NCI-H128 (cell line): Measurements from ENCODE around the gene ZNF195.
"Not testable (repeated sequence)": the region's sequence is repeated elsewhere in the genome, so short reads cannot be mapped to it uniquely, and the experiment has no call there.

Experiments used
- DNase-seq: peaks from one replicate; lab custom pipeline; 2025; ENCODE audit not compliant: unreplicated experiment; lab: John Stamatoyannopoulos, UW

ZNF195 gene

DNA sequence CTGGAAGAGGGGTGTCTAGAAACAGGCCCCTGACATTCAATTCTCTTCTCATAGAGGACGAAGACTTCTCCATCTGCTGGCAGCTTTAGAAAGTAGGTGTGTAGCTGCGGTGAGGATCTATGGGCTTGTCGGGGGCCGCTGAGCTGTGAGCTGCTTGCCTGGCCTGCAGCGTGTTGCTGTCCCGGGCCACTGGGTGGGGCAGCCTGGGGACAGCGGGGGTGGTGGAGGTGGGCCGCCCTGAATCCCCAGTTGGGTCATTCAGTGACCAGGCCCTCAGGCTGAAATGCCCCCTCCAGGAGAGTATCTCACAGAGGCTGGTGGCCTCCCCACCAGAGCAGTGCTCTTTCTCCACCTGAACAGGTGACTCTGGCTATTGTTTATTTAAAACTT, 23.9 kb upstream of the ZNF195 start:
- DNase-seq = not testable (repeated sequence)

DNA sequence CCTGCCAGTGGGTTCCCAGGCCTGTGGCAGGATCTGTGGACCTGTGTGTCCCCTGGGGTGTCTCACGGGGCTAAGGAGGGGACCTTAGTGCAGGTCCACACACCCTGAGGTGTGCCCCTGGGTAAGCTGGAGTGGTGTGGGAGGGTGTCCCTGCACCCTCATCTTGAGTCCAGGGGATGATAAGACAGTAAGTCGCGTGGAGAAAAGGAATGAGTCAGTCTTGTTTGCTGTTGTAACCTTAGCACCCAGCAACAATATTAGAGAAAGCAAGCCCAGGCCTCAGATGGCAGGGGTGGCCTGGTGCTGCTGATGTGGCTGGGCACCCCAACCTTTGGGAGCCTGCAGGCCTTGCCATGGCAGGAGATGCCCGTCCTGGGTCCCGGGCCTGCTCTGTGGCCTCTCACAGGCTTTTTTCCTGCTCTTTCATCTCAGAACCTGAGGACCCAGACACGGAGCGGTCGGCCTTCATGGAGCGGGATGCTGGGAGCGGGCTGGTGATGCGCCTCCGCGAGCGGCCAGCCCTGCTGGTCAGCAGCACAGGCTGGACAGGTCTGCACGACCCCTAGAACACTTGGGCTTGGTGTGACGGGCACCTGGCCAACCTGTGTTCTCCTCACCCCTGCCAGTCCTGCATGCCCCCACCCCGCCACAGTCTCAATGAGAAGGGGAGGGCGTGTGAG, 23.4 kb upstream of the ZNF195 start:
- not testable (repeated sequence) for DNase-seq

DNA sequence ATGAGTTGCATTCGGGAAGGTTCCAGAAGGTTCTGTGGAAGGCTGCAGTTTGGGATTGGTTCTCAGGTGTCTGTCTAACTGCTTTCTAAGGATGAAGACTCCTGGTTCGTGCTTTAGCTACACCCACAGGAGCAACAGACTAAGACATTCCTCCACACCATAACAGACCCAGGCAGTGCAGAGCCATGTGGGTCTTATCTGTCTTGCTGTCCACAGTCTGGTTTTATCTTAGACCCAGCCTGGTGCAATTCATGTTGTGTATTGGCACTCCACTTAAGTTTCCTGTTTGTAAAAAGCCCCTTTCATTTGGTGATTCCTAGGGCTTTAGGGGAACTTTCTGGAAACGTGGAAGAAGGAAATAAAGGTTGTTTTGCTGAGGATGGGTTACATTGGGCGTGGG, 22.1 kb upstream of the ZNF195 start:
- not testable (repeated sequence) for DNase-seq

DNA sequence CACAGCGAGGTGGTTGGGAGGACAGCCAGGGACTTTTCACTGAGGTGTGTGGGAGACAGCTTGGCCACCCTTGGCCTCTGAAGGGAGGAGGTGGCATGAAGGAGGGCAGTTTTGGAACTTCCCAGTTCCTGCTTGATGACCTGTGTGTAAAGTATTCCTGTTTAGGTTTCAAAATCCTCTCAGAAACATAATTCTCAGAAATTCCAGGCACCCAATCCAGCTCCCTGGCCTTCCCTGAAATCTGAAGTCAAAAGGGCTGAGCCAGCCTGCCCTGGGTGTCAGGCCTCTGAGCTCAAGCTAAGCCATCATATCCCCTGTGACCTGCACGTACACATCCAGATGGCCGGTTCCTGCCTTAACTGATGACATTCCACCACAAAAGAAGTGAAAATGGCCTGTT, 19.6 kb upstream of the ZNF195 start:
- not testable (repeated sequence) for DNase-seq

DNA sequence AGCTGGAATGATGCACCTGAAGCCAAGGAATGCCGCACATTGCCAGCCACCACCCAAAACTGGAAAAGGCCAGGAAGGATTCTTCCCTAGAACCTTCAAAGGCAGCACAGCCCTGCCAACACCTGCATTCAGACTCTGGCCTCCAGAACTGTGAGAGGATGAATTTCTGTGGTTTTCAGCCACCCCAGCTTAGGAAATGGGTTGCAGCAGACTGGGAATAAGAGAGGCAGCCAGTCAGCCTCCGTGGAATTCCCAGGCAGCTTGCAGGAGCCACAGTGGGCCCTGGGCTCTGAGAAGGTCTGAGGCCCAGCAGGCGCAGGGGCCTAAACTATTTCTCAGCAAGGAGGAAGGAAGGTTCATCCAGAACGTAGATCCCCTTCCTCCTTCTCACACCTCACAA, 19.2 kb upstream of the ZNF195 start:
- not testable (repeated sequence) for DNase-seq

DNA sequence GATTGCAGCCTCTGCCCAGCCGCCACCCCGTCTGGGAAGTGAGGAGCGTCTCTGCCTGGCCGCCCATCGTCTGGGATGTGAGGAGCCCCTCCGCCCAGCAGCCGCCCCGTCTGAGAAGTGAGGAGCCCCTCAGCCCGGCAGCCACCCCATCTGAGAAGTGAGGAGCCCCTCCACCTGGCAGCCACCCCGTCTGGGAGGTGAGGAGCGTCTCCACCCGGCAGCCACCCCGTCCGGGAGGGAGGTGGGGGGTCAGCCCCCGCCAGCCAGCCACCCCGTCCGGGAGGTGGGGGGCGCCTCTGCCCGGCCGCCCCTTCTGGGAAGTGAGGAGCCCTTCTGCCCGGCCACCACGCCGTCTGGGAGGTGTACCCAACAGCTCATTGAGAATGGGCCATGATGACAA, 18.3 kb upstream of the ZNF195 start:
- not testable (repeated sequence) for DNase-seq

DNA sequence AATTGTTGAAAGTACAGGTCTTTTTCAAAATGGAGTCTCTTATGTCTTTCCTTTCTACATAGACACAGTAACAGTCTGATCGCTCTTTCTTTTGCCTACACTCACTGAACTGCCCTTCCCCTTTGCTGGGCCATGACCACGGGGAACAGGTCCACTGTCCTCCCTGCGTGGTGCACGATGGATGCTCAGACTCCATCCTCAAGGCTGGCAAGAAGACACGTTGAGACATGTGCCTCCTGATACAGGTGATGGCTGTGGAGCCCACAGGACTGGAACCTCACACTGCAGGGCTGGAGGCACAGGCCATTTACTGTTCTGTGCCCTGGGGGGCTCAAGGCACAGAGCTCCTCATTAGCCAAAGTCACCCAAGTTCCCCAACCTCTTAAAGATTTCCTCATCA, 16.5 kb upstream of the ZNF195 start:
- not testable (repeated sequence) for DNase-seq

DNA sequence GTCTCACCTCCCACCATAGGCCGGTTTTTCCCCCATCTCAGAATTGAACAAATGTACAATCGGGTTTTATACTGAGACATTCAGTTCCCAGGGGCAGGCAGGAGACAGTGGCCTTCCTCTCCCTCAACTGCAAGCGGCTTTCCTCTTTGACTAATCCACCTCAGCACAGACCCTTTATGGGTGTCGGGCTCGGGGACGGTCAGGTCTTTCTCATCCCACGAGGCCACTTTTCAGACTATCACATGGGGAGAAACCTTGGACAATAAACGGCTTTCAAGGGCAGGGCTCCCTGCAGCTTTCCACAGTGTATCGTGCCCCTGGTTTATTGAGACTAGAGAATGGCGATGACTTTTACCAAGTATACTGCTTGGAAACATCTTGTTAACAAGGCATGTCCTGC, 16.0 kb upstream of the ZNF195 start:
- DNase-seq = not testable (repeated sequence)

DNA sequence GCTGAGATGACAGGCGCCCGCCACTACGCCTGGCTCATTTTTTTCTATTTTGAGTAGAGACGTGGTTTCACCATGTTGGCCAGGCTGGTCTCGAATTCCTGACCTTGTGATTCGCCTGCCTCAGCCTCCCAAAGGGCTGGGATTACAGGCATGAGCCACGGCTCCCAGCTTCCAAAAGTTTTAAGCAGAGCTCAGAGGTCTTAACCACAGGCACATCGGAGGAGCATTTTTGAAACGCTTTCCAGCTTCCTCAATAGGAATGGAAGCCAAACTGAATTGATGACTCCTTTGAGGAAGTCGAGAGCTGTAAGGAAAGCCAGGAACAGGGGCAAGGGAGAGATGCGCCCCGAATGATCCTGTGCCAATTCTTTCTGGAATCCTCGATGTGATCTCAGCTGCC, 14.5 kb upstream of the ZNF195 start:
- DNase-seq = not testable (repeated sequence)

DNA sequence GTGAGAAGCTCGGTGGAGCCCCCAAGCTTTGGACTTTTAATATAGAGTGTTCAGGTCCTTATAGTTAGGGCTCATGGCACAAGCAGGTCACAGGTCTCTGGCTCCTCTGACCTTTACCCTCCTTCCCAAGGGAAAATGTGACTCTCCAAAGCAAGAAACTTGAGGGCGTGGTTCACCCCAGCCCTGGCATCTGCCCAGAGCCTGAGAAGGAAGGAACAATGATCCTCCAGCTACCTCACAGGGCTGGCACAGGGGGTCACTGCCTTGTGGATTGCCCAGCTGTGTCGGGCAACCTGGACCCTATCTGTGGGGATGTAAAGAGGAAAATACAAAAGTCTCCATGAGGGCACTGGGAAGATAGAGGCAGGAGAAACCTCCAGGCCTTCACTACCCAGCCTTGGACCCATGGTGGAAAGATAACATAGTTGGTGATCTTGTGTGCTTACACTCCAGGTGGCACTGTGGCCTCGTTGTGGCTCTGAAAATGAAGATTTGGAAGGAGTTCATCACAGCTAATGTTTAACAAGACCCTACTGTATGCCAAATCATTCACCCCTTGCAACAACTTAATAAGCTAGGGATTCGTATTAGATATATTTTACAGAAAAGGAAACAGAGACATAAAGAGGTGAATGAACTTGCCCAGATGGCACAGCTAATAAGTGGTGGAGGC, 3.8 kb upstream of the ZNF195 start:
- DNase-seq = no peak

DNA sequence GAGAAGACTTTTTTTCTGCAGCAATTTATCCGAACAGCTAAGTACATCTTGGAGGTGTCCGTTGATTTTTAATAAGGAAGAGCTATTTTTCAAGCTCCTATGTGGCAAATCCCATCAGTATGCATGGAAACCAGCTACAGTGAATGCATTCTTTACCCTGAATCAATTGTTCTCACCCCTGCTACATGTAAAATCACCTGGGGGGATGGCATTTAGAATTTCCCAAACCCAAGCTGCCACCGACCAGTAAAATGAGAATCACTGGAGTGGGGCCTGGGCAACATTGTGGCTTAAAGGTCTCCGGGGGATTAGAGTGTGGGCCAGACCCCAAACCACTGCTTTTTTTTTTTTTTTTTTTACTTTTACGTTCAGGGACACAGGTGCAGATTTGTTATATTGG, 2.8 kb upstream of the ZNF195 start:
- DNase-seq = no peak

DNA sequence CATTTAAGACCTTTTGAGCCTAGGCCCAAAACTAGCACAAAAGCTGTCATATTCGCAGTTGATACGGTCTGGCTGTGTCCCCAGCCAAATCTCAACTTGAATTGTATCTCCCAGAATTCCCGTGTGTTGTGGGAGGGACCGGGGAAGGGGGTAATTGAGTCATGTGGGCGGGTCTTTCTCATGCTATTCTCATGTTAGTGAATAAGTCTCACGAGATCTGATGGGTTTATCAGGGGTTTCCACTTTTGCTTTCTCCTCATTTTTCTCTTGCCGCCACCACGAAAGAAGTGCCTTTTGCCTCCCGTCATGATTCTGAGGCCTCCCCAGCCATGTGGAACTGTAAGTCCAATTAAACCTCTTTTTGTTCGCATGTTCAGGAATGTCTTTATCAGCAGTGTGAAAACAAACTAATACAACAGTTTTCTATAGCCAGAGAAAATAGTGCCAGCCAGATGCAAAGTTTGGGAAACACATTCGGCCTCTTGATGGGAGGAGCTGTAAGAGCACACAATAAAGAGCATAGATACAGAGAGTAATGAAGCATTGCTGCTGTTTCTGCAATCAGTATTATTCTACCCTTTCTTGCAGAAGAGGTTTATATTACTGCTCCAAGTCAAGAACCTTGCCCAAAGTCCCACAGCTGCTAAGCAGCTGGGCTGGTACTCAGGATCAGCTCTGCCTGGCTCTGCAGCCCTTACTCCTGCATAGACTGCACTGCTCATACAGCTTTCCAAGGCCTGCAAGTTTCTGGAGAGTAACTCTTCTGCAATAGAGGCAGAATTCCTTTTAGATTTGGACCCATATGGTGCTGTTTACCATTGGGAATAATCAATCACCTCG, 2.0 kb upstream of the ZNF195 start:
- no peak for DNase-seq

DNA sequence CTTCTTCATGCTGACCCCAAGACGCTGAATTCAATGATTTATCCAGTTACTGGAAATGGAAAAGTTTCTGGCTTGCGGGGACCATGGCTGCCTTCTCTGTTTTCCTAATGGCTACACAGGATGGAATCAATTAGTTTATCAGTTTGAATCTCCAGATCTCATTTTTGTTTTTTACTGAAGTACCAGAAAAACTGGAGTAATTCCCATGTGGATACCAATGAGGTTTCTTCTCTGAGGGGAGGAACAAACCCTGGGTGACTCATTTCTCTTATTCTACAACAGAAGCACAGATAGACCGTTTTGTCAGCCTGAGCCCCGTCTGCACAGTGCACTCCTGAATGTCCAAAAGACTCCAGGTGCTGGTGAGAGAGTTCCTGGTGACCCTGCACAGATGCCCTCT, 3.4 kb downstream of the ZNF195 start:
- no peak for DNase-seq

DNA sequence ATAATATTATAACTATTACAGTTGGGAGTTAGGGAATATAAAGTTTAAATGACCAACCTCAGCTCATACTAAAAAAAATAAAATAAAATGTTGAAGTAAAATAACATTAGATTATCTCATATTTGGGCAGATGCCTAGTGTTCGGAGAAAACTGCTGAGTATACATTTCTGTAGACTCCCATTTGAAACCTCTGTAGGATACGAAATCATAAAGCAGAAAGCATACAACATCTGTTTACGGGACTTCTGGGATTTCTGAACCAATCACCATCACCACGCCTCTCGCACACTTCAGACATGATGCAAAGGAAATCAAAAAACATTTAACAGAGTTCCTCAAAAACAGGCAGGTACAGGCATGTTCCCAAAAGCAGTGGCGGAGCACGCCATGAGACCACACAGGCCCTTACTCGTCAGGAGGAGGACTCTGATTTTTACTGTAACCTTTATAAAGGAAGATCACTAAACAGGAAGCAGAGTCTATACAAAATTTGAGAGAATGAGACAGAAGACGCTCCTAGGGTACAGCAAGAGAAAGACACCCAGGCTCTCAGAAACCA, 8.6 kb downstream of the ZNF195 start:
- no peak for DNase-seq

DNA sequence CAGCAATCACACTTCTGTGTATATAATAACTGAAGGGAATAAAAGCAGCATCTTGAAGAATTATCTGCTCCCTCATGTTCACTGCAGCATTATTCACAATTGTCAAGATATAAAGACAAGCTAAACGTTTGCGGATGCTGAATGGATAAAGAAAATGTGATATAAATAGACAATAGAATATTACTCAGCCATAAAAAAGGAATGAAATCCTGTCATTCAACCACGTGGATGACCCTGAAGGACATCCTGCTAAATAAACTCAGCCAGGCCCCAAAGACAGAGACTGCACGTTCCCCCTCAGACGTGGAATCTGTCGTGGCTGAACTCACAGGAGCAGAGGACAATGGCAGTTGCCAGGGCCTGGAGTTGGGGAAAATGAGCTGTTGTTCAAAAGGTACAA, 9.6 kb downstream of the ZNF195 start:
- no peak for DNase-seq

DNA sequence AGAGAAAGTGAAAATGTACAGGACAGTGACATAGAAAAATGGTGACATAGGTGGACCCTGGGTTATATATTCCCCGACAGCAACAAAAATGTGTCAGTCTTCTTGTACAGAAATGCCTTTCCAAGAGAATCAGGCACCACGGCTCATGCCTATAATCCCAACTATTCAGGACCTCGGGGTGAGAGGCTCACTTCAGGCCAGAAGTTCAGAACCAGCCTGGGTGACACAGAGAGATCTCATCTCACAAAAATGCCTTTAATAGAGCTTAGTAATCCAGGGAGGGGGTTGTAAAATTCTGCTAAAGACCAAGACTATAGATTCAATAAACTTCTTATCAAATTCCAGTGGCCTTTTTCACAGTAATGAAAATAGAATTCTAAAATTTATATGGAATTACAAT, 10.7 kb downstream of the ZNF195 start:
- no peak for DNase-seq

DNA sequence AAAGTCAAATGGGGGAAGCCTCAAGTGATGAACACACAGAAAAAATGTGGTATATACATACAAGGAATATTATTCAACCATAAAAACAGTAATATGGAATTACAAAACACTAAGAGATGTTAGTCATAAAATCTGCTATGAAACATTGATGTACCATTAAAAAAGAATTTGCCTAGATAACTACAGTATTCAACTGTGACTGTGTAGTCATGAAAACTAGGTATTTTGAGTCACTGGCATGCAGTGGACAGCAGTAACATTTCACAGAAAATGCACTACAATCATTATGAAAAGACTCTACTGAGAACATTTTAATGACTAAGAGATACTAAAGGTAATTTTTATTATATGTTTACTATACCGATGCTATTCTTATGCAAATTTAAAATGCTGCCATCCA, 11.7 kb downstream of the ZNF195 start:
- DNase-seq = no peak

DNA sequence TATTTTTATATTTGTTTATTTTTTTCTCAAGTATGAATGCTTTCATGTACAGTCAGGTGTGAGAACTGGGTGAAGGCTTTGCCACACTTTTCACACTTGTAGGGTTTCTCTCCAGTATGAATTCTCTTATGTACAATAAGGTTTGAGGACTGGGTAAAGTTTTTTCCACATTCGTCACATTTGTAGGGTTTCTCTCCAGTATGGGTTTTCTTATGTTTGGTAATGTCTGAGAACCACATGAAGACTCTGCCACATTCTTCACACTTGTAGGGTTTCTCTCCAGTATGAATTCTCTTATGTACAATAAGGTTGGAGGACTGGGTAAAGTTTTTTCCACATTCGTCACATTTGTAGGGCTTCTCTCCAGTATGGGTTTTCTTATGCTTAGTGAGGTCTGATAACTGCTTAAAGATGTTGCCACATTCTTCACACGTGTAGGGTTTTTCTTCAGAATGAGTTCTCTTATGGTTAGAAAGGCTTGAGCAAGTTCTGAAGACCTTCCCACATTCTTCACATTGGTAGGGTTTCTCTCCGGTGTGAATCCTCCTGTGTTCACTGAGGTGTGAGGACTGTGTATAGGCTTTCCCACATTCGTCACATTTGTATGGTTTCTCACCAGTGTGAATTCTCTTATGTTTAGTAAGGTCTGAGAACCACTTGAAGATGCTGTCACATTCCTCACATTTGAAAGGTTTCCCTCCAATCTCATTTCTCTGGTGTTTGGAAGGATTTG, 19.7 kb downstream of the ZNF195 start:
- DNase-seq = no peak

DNA sequence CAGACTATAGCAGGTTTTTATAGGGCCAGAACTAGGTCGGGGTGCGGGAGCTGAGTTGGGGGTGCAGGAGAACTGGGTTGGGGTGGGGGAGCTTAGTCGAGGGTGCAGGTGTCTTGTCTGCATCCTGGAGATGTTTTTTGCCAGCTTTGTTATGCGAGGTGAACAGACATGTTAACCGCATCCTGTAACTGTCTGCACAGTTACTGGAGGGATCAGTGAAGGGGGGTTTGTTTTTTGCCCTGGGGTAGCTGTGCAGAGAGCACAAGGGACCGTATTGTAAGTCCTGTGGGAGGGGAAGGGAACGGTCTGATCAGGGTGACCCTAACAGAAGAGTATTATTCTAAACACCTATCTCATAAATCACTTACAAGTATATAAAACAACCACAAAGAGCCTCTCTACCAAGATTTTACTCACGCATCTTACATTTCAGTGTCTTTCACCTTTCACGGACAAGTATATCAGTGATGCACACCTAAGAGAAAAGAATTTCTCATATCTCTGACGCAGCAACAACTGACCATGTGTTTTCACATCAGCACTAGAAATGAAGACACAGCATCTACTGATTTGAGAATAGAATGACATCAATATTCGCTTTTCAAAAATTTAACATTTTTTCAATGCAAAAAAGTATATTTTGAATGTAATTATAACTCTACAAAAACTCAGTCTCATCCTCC, 20.8 kb downstream of the ZNF195 start:
- DNase-seq = no peak

DNA sequence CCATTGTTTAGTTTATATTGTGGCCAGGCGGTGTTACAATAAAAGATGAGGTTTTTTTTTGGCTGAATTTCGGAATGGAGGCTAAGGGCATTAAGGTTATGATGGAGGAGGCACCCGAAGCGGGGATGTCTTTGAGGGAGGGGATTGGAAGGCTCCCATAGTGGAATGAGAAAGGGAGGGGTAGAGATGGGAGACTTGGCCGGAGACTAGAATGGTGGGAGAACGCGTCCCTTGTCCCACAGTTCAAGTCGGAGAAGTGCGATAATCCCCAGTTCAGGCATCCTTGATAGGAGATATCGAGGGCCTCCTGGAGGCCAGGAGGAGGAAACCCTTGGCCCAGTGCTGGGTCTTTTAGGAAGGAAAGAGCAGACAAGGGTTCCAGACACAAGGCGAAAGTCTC, 21.6 kb downstream of the ZNF195 start:
- no peak for DNase-seq
